Measurements from ENCODE around the gene PHGDH.
"Not testable (repeated sequence)": the region's sequence is repeated elsewhere in the genome, so short reads cannot be mapped to it uniquely, and the experiment has no call there.

Gene PHGDH

DNA sequence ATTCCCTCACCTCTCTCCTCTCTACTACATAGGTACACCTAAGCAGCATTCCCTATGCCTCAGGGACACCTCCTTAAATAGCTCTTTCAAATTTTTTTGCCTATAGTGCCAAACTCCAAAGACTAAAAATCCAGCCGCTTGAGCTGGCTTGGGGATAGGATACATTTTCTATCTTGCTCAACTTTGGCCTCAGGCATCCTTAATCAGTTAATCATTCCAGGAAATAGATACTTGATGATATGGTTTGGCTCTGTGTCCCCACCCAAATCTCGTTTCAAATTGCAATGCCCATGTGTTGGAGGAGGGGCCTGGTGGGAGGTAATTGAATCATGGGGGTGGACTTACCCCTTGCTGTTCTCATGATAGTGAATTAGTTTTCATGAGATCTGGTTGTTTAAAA lies 11.4 kb upstream of the PHGDH start:
- no peak for DNase-seq (ENCODE audit: low spot score)

DNA sequence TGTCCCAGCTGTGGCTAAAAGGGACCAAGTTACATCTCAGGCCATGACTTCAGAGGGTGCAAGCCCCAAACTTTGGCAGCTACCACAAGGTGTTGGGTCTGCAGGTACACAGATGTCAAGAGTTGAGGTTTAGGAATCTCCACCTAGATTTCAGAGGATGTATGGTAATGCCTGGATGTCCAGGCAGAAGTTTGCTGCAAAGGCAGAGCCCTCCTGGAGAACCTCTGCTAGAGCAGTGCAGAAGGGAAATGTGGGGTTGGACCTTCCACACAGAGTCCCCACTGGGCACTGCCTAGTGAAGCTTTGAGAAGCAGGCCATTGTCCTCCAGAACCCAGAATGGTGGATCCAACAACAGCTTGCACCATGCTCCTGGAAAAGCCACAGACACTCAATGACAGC lies 10.1 kb upstream of the PHGDH start:
- DNase-seq (ENCODE audit: low spot score) = no peak

DNA sequence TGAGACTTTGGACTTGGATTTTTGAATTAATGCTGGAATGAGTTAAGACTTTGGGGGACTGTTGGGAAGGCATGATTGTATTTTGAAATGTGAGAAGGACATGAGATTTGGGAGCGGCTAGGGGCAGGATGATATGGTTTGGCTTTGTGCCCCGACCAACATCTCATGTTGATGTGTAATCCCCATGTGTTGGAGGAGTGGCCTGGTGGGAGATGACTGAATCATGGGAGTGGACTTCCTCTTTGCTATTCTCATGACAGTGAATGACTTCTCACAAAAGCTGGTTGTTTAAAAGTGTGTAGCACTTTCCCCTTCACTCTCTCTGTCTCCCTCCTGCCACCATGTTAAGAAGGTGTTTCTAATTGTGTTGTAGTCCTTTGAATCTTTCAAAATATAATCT lies 9.3 kb upstream of the PHGDH start:
- no peak for DNase-seq (ENCODE audit: low spot score)

DNA sequence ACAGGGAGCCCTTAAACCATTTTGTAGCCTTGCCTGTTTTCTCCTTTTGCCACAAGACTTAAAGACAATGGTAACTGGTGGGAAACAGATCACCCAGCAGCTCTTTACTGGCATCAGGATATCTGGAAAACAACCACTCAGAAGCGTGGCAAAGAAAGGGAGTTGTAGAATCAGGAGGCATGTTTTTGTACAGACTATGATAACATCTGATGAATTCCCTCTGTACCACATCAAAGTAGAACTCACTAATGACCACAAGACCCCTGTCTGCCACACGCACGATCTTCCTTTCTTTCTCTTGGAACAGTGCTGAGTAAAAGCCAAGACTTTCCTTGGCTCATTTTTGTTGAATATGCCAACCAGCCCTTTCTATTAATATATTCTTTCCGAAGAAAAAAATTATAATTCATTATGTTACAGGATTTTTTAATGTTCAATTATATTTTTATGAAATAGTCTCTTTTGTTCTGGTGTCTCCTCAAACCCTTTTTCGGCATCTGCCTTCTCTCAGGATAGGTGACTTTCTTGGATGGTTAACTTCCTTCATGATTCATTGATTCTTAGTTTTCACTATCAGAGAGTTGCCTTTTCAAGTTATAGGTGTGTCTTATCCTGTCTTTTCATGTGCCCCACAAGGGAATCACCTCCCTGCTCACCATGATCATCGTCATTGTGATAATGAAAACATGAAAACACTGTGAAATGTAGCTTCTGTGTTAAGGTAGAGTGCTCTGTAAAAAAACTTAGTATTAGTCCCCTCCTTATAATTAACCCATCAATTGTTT lies 7.9 kb upstream of the PHGDH start:
- DNase-seq (ENCODE audit: low spot score) = no peak

DNA sequence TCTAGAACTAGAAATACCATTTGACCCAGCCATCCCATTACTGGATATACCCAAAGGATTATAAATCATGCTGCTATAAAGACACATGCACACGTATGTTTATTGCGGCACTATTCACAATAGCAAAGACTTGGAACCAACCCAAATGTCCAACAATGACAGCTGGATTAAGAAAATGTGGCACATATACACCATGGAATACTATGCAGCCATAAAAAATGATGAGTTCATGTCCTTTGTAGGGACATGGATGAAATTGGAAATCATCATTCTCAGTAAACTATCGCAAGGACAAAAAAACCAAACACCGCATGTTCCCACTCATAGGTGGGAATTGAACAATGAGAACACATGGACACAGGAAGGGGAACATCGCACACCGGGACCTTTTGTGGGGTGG lies 5.1 kb upstream of the PHGDH start:
- DNase-seq (ENCODE audit: low spot score) = not testable (repeated sequence)

DNA sequence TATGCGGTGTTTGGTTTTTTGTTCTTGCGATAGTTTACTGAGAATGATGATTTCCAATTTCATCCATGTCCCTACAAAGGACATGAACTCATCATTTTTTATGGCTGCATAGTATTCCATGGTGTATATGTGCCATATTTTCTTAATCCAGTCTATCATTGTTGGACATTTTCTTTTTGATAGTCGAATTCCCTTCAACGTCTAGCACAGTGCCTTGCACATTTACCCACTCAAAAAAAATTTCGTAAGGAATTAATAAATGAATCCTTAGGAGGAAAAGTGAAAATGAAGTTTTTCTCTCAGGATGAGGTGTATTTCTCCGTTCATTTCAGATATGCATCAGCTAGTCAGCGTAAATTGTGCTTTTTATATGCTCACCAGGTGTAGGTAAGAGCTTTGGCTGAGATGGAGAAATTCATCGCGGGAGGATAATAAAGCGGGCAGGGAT lies 354 bp upstream of the PHGDH start:
- DNase-seq (ENCODE audit: low spot score) = not testable (repeated sequence)

DNA sequence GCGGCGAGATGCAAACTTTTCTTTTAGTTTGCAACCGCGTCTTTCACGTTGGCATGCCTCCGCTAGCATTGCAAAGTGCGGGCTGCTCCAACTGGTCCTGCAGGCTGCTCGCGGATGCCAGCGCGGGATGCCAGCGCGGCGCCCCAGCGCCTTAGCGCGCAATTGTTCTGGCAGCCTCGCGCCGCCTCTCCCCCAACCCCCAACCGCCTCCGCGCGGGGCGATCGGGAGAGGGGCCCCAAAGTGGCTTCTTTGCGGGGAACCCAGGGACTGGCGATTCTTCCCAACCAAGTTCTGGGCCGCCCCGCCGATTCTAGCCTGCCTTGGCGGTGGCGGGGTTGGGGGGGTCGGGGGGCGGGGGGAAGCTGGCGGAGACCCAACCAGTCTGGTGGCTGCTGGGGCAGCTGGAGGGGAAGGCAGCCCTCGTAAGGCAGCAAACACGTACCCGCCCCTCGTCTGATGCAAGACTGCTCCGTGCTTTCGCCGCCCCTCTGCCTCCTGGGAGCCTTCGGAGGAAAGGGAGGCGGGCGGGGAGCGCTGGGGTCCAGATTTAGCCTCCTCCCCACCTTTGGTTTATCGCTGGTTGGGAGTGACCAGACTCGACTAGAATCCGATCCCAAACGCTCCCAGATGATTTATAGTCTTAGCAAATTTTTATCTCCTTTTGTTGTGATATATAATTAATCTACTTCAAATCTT lies 756 bp downstream of the PHGDH start:
- DNase-seq (ENCODE audit: low spot score) = peak; percentile 93

DNA sequence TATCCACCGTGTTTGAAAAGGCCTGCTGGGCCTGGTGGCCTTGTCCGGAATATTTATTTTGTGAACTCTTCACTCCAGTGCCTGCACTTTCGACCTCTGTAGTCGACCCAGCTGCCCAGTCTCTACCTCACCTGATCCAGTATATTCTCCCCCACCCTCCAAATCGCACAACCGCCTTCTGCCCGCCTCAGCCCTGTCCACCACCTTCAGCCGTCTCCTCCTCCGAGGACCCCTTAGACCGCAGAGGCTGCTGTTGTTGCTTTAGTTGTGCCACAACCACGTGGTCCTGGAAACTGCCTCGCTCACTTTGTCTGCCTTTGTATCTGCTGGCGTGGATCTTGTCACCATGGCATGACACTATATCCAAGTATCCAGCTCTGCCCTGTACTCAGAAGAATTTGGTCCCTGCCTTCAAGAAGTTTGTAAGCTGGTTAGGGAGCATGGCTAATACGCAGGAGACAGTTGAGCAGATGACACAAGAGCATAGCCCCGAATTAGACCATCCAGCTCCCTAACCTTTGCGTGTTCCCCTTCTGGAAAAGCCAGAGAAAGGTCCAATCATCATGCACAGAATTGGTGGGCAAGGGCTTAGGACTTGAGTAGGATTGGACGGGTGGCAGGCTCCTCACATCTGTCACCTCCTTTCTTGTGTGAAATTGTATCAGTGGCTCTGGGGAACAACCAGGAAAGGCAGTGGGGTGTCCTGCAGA lies 1.5 kb downstream of the PHGDH start:
- DNase-seq (ENCODE audit: low spot score) = no peak

DNA sequence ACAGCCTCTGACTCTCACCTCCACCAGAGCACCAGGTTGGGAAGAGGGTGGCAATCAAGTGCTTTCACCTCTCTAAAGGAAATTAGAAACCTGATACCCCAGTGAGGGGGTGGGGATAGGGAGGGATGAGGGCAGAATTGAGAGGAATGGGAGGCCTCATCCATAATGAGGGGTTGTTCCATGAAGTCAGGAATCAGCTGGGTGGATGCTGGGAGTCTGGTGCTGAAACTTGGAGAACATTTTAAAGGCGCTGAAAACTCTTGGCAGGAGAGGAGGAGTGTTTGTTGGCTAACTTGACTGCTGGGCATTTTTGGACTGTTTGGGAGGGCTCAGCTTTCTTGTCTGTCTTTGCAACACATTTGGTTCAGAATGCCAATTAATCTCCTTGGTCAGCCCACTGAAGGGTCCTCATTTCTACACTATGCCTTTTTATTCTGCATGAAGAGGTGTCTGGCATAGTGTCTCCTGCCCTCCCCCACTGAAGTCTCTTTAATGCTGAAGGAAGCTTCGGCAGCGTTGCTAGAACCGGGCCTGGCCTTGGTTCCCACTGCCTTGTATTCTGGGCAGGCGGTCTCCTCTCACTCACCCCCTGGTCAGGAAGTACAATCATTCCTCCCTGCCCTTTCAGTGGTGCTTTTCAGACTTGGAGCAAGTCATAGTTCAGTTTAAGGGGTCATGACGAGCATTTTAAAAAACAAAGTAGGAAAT lies 2.2 kb downstream of the PHGDH start:
- DNase-seq (ENCODE audit: low spot score) = no peak

DNA sequence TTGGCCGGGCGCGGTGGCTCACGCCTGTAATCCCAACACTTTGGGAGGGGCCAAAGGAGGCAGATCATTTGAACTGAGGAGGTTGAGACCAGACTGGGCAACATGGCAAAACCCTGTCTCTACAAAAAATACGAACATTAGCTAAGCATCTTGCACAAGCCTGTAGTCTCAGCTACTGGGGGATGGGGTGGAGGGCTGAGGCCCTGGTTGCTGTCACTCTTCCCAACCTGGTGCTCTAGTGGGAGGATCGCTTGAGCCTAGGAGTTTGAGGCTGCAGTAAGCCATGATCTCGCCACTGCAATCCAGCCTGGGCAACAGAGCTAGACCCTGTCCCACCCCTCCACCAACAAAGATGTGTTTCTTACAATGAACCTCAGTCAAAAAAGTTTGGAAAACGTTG lies 2.8 kb downstream of the PHGDH start:
- no peak for DNase-seq (ENCODE audit: low spot score)

DNA sequence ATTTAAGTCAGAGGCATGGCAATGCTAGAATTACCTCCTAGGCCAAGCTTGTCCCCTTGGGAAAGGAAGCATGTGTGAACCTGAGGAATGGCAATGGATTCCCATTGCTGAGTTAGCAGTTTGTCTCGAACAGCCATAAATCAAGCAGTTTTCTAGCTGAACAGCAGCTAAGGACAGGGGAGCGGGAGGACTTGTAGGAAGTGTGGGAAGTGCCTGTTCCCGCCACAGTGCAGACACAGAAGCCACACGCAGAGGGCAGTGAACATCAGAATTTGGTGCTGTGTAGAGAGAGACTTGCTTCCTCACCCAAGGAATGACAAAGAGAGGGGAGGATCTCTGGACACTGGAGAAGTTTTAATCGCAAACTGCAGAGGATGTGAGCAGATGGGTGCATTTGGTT lies 3.8 kb downstream of the PHGDH start:
- DNase-seq (ENCODE audit: low spot score) = no peak

DNA sequence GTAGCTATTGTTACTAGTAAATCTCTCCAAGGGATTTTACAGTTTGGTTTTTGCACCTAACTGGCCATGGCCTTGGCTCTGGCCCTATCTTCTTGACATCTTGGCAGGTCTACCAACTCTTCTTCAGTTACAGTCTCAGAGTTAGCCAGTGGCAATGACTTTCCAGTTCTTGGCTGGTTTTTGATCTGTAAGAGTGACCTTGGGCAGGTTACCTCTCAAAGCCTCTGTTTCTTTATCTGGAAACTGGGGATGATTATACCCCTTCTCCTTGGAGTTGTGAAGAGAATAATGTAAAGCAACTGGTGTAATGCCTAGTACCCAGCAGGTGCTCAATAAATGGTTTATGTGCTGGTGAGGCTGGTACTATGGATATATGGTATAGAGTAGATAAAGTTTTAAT lies 6.7 kb downstream of the PHGDH start:
- no peak for DNase-seq (ENCODE audit: low spot score)

DNA sequence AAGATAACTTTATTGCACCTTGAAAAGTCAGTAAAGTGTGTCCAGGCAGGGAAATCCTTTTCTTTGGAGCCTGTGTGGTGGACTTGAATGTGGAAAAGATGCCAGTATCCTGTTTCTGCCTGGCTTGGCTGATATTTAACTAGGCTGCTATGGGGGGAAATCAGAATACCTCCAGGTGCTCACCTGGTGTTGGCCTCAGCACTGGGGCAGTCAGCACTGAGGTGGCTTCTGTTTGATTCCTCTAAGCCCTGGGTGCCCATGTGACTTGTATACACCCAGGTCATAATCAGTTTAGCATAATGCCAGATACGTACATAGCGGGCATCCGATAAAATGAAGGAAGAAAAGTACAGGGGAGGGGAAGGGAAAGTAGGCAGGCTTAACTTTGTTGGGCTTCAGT lies 7.2 kb downstream of the PHGDH start:
- DNase-seq (ENCODE audit: low spot score) = no peak

DNA sequence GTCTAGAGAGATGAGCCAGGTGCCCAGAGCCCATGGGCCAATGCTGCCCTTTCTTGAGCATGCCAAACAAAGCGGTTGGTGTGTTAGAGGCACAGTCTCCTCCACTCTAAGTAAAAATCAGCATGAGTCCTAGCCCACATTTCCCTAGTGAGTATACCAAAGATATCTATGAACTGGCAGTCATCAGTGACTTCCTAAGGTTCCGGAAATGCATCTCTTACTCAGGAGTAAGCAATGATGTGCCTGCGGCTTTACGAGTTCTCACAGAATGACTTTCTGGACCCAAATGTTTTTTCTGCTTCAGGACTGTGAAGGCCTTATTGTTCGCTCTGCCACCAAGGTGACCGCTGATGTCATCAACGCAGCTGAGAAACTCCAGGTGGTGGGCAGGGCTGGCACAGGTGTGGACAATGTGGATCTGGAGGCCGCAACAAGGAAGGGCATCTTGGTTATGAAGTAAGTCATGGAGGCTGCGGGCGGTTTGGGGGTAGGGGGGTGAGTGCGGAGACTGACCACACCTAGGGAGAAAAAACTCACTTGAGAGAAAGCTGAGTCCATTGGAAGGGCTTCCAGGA lies 9.2 kb downstream of the PHGDH start:
- DNase-seq (ENCODE audit: low spot score) = no peak

DNA sequence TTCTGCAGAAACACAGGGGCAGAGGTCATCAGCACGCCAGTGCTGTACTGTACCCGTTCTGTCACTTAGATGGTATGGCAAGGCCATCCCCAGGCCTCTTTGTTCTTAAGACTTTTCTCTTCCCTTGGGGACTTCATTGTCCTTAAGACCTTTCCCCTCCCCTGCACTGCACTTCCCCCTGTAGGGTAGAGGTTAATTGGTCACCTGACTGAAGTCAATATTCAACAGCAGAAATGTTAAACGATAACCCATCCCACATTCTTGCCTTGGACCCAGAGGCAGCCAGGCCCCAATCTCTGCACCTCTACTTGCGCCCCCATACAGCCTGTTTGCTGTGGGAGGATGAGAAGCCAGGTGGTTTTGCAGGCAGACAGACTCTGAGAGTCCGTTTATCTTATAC lies 10.2 kb downstream of the PHGDH start:
- no peak for DNase-seq (ENCODE audit: low spot score)

DNA sequence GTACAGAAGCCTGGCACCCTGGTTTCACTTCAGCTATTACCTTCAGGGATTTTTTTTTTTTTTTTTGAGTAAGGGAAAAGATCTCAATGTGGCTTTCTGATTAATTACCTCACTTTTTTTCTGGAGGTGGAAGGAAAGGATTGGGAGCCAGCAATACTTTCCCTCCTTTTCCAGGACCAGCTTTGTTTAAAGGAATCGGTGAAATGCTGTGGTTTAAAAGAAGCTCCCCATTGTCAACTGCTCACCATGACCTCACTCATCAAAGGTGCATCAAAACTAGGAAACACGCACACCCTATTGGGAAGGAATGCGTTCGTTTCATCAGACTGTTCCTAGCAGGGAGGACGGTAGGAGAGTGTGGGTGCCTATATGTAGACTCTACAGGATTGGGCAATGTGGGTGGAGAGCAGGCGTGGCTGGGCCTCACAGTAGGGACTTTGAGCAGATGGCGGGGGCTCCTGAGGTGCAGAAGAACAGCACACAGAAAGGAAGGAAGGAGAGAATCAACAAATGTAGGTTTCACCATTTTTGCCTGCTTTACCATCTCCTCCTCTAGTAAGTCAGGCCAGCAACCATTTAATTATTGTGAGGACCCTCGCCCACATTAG lies 13.0 kb downstream of the PHGDH start:
- no peak for DNase-seq (ENCODE audit: low spot score)

DNA sequence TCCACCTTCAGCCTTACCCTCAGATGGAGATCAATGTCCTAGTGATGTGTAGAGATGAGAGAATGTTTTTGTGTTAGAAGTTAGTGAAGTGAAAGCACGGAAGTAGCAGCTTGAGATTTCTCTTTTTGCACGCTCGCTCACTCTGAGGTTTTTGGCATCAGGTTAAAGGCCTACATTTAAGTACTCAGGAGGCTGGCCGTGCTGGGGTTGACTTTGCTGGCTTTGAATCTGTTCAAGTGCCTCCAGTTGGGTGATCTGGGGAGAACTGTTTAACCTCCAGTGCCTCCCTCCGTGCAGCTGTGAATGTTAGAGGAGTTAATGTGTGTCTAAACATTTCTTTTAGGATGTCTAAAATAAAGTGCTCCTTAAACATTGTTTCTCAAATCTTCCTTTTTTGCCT lies 13.9 kb downstream of the PHGDH start:
- DNase-seq (ENCODE audit: low spot score) = no peak

DNA sequence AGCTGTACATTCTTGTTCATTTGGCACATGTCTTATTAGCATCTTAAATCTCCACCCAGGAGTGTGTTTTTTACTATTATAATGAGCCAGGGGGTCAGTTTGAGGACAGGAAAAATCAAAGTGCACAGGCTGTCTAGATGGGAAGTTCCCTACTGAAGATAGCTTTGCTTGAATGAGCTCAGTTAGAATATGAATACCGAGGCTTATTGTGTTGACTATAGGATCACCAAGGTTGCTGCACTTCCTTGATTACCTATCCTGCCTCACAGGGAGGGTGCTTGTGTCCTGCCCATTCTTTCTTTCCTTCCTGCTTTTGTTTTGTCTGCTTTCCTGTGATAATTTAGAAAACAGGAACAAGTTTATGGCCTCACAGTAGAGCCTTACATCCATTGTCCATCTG lies 16.3 kb downstream of the PHGDH start:
- DNase-seq (ENCODE audit: low spot score) = no peak

DNA sequence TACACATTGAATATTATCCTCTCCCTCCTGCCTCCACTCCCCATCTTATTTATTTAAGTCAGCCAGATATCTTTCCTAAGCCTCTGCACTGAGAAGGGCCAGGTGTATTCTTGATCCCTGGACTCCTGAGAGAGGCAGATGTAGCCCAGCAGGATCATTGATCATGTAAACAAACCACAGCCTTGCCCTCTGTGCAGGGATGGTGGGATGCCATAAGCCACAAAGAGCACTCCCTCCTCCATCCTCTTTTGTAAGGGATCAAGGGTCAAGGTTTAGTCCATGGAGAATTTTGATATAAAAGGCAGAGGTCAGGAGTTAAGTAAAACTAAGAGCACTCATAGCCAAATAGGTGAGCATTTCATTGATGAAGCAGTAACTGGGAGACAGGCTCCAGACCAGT lies 17.3 kb downstream of the PHGDH start:
- no peak for DNase-seq (ENCODE audit: low spot score)

DNA sequence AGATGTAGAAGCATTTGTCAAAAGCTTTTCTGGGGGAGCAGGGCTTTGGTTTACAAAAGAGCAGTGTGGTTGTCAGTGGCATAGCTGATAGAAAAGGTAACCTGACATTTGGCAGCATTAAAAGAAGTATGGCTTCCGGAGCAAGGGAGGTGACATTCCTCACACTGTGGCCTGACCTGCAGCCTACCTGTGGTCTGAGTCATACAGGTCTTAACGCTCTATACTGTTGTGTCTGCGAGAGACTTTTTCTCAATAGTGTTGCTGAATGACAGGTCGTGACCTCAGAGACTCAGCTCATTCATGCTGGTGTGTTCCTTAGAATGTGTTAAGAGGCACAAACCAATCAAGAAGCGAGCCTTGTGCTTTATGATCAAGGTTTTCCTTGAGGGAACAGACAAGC lies 19.3 kb downstream of the PHGDH start:
- DNase-seq (ENCODE audit: low spot score) = no peak

DNA sequence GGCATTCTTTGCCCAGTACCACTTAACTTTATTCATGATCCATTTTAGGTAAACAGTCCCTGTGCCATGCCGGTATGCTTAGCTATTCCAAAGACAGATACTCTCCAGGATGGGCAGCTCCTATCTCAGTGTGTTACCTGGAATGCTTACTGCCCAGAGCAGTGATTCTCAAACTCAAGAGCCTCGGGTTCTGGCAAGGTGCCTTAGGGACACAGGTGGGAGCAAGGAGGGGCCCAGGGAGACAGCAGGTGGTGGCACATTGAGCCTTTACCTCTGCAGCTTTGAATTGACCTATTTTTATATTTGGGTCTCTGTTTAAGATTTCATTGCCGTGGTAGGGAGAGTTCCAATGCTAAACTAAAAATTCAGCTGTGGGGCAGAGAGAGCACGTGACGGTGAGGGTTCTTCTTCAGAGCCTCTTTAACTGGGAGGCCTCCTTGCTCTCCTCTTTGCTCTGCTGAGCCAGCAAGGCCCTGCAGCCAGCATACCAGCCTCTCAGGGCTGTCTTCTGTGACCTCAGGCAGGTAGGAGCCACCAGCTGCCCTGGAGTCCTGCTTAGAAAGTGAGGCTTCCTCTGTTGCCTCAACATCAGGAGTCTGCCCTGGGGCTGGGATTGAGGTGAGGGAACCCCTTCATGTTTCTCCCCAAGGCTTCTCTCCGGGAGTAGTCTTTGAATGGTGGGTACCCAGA lies 20.2 kb downstream of the PHGDH start:
- no peak for DNase-seq (ENCODE audit: low spot score)

Data from left forelimb (tissue), 1 donor.